Lower lobe of right lung (tissue), 2 donors: ENCODE measurements around the gene UTP3. TPM values are rescaled to one million over a fixed set of nuclear protein-coding genes. Genes with fewer than 3 reads are reported as not detected.
"Not testable (repeated sequence)": the region's sequence is repeated elsewhere in the genome, so short reads cannot be mapped to it uniquely, and the experiment has no call there.

Source experiments
- ATAC-seq, 2 donors: fragments of 200-7000 bp; cut with Tn5 transposase; one replicate each; pipeline ENCODE4 v1.9.1; 2020 to 2022; ENCODE audit warnings: mild to moderate bottlenecking in 2 of 2, moderate library complexity in 2 of 2
- DNase-seq: peaks from one replicate; pipeline ENCODE4 v3.0.0-alpha.2; 2020
- H3K27ac ChIP-seq: fragments of 200-600 bp; one replicate; pipeline ENCODE4 v1.8.0; 2022
- H3K27me3 ChIP-seq: fragments of 200-600 bp; one replicate; pipeline ENCODE4 v1.8.0; 2022; ENCODE audit warnings: low read depth
- H3K36me3 ChIP-seq: fragments of 200-600 bp; one replicate; pipeline ENCODE4 v1.8.0; 2022; ENCODE audit warnings: mild to moderate bottlenecking
- H3K4me1 ChIP-seq: fragments of 200-600 bp; one replicate; pipeline ENCODE4 v1.8.0; 2022
- H3K4me3 ChIP-seq: fragments of 200-600 bp; one replicate; pipeline ENCODE4 v1.8.0; 2022; ENCODE audit warnings: mild to moderate bottlenecking
- H3K9me3 ChIP-seq: fragments of 200-600 bp; one replicate; pipeline ENCODE4 v1.8.0; 2022
- CTCF ChIP-seq: fragments of 200-600 bp; IDR thresholded peaks from one replicate; pipeline ENCODE4 v1.8.0; 2022; ENCODE audit warnings: antibody characterized with exemption, mild to moderate bottlenecking
- intact Hi-C: fragments of 100-400 bp; cut with DNase I; formaldehyde crosslinking; loops from one replicate; pipeline ENCODE4 v1.11.0; 2022
- total RNA-seq: library from RNA; stranded (reverse); fragmentation: NEBNext Ultra II Directional; extraction: Animal tissue kit (Norgen Biotek cat#: 25700); gene quantifications from one replicate; pipeline ENCODE4 v1.2.1, GENCODE V29; 2021
- donor health status: DM: no; HTN: yes; CAD: no; lungs with severe emphysema.

Gene UTP3
- total RNA-seq, 1 donor from 2014 or later = 28.8 TPM

GRCh38 chr4:70734971-70735370 lies 46.6 kb downstream of the UTP3 start:
- Histone ChIP-seq H3K27me3 (no peaks in the 10 kb centered on the region), H3K27ac (peak overlapping the region; percentile 68), H3K4me3 (peak overlapping the region; percentile 48), H3K4me1 (peaks cover 29% of the 10 kb centered on the region), H3K9me3 (no peaks in the 10 kb centered on the region), H3K36me3 (no peaks in the 10 kb centered on the region)
- TF ChIP-seq CTCF = no peak
- intact Hi-C loops = no loop called here
- ATAC-seq (peak; percentile 24 to 39), DNase-seq (no peak)

GRCh38 chr4:70735915-70736314 lies 47.6 kb downstream of the UTP3 start:
- ATAC-seq = peak; percentile 72 to 84
- intact Hi-C loops, H3K27me3 ChIP-seq, H3K36me3 ChIP-seq, H3K9me3 ChIP-seq, H3K4me3 ChIP-seq: not testable (repeated sequence)
- Histone ChIP-seq H3K4me1 (peaks cover 29% of the 10 kb centered on the region), H3K27ac (peak overlapping the region; percentile 68)
- TF ChIP-seq CTCF = peak; percentile 31
- DNase-seq = peak; percentile 72

- no peaks in the 10 kb centered on the region for H3K9me3 ChIP-seq
- DNase-seq (no peak), ATAC-seq (no peak)
- H3K36me3 ChIP-seq = no peaks in the 10 kb centered on the region
- peaks cover 29% of the 10 kb centered on the region for H3K4me1 ChIP-seq
- no peak overlapping the region for H3K27ac ChIP-seq
- H3K4me3 ChIP-seq = no peak overlapping the region
- no peaks in the 10 kb centered on the region for H3K27me3 ChIP-seq
- no peak for TF ChIP-seq CTCF
- intact Hi-C loops = no loop called here
Observed at GRCh38 chr4:70737006-70737405, 48.7 kb downstream of the UTP3 start.

- TF ChIP-seq CTCF = no peak
- intact Hi-C loops = no loop called here
- DNase-seq (no peak), ATAC-seq (no peak)
- Histone ChIP-seq H3K9me3 (no peaks in the 10 kb centered on the region), H3K4me1 (peaks cover 29% of the 10 kb centered on the region), H3K27ac (no peak overlapping the region), H3K4me3 (no peak overlapping the region), H3K27me3 (no peaks in the 10 kb centered on the region), H3K36me3 (no peaks in the 10 kb centered on the region)
Observed at GRCh38 chr4:70737409-70737808, 49.1 kb downstream of the UTP3 start.

- TF ChIP-seq CTCF = no peak
- H3K27me3 ChIP-seq = no peaks in the 10 kb centered on the region
- H3K36me3 ChIP-seq = no peaks in the 10 kb centered on the region
- ATAC-seq = peak; percentile 63 to 70
- intact Hi-C loops = no loop called here
- H3K9me3 ChIP-seq = no peaks in the 10 kb centered on the region
- no peak for DNase-seq
- H3K27ac ChIP-seq = peak overlapping the region; percentile 29
- no peak overlapping the region for H3K4me3 ChIP-seq
- H3K4me1 ChIP-seq = peaks cover 19% of the 10 kb centered on the region
Observed at GRCh38 chr4:70739496-70740337, 51.4 kb downstream of the UTP3 start.

Other genes starting within 250 kb of the UTP3 start
- not detected for gene MUC7, start 216.3 kb upstream of the UTP3 start, total RNA-seq
- gene AMTN, start 170.0 kb upstream of the UTP3 start, total RNA-seq = not detected
- not detected for gene AMBN, start 96.3 kb upstream of the UTP3 start, total RNA-seq
- 0.12 TPM for gene ENAM, start 59.8 kb upstream of the UTP3 start, total RNA-seq
- gene JCHAIN, start 22.0 kb upstream of the UTP3 start, total RNA-seq = 191 TPM
- 92.4 TPM for gene RUFY3, start 33.4 kb downstream of the UTP3 start, total RNA-seq
- gene GRSF1, start 151.4 kb downstream of the UTP3 start, total RNA-seq = 54.6 TPM
- gene MOB1B, start 213.8 kb downstream of the UTP3 start, total RNA-seq = 34.6 TPM